ENCODE data around the gene FCRL4. TPM values are rescaled to one million over a fixed set of nuclear protein-coding genes. Genes with fewer than 3 reads are reported as not detected.

The FCRL4 gene
- total and polyA plus RNA-seq, 11 donors, result not detected

GRCh38 chr1:157542676-157543075, 55.2 kb downstream of the FCRL4 start:
- H3K9me3 ChIP-seq, result no peaks in the 10 kb centered on the region
- H3K36me3 ChIP-seq, result no peaks in the 10 kb centered on the region
- H3K27me3 ChIP-seq, result peaks cover 0 to 10% (median 0%) of the 10 kb centered on the region in 9 donors
- no peaks in the 10 kb centered on the region for H3K4me1 ChIP-seq
- H3K4me3 ChIP-seq, result no peak overlapping the region
- no peak for TF ChIP-seq CTCF (IDR thresholded peaks at IDR 0.05)
- no peak for TF ChIP-seq POLR2A (IDR thresholded peaks at IDR 0.05)
- no peak overlapping the region for H3K27ac ChIP-seq
- WGBS, 4 donors, result 54 to 64% (median 61%) methylated on average over 6 of the region's 6 CpGs
- ATAC-seq (peak; percentile 42 to 77 (median 64)), DNase-seq (peak in 4 of 5 donors; percentile 25 to 66 (median 32))
- intact Hi-C loops (cut with DNase I), result no loop called here

- Histone ChIP-seq H3K4me3 (no peak overlapping the region), H3K27me3 (peaks cover 0 to 8% (median 0%) of the 10 kb centered on the region in 9 donors), H3K4me1 (no peaks in the 10 kb centered on the region), H3K9me3 (no peaks in the 10 kb centered on the region), H3K36me3 (no peaks in the 10 kb centered on the region), H3K27ac (no peak overlapping the region)
- TF ChIP-seq CTCF (IDR thresholded peaks at IDR 0.05) (no peak), POLR2A (IDR thresholded peaks at IDR 0.05) (no peak)
- intact Hi-C loops (cut with DNase I), result no loop called here
- DNase-seq (no peak), ATAC-seq (no peak)
- 71 to 88% (median 77%) methylated on average over 3 of the region's 3 CpGs for WGBS, 4 donors
These were observed 57.0 kb downstream of the FCRL4 start for GRCh38 chr1:157540852-157541251.

- no peak overlapping the region for H3K27ac ChIP-seq
- TF ChIP-seq POLR2A (IDR thresholded peaks at IDR 0.05) (no peak), CTCF (IDR thresholded peaks at IDR 0.05) (no peak)
- no peaks in the 10 kb centered on the region for H3K9me3 ChIP-seq
- H3K27me3 ChIP-seq, result peaks cover 0 to 5% (median 0%) of the 10 kb centered on the region in 9 donors
- 10 to 17% (median 15%) methylated on average over 2 of the region's 2 CpGs for WGBS, 4 donors
- no peaks in the 10 kb centered on the region for H3K4me1 ChIP-seq
- ATAC-seq (no peak), DNase-seq (no peak)
- H3K36me3 ChIP-seq, result no peaks in the 10 kb centered on the region
- intact Hi-C loops (cut with DNase I), result no loop called here
- H3K4me3 ChIP-seq, result no peak overlapping the region
These were observed 57.6 kb downstream of the FCRL4 start for GRCh38 chr1:157540160-157540748.

GRCh38 chr1:157539568-157539967, 58.3 kb downstream of the FCRL4 start:
- no peaks in the 10 kb centered on the region for H3K36me3 ChIP-seq
- H3K27me3 ChIP-seq, result peaks cover 0 to 5% (median 0%) of the 10 kb centered on the region in 9 donors
- no peaks in the 10 kb centered on the region for H3K4me1 ChIP-seq
- ATAC-seq (no peak), DNase-seq (no peak)
- H3K4me3 ChIP-seq, result no peak overlapping the region
- no peaks in the 10 kb centered on the region for H3K9me3 ChIP-seq
- H3K27ac ChIP-seq, result no peak overlapping the region
- intact Hi-C loops (cut with DNase I), result no loop called here
- no peak for TF ChIP-seq POLR2A (IDR thresholded peaks at IDR 0.05)
- no peak for TF ChIP-seq CTCF (IDR thresholded peaks at IDR 0.05)

All from heart left ventricle (tissue), 16 donors.